HepG2 (cell line): ENCODE measurements around the gene KMT5C. TPM values are rescaled to one million over a fixed set of nuclear protein-coding genes. Genes with fewer than 3 reads are reported as not detected.
A peak's percentile ranks its signal among the peaks of the same experiment; 100 is the strongest.

Source experiments
- ATAC-seq: fragments of 200-7000 bp; cut with Tn5 transposase; 3 replicates; pipeline ENCODE4 v1.9.1; 2020; ENCODE audit warnings: mild to moderate bottlenecking, moderate library complexity
- BruUV-seq: library from RNA; stranded (reverse); fragments of 400-500 nt; replicated peaks from 2 replicates; lab custom pipeline; 2021; lab: Mats Ljungman, UMichigan
- CTCF ChIA-PET: fragments of 300-600 bp; formaldehyde crosslinking; extraction: SDS; loops from one replicate; lab custom pipeline; 2021; ENCODE audit warnings: low total read pairs, inconsistent platforms, low intra/inter-chr PET ratio; lab: Yijun Ruan, JAX
- POLR2A ChIA-PET: fragments of 350-600 bp; sonication (Branson Sonifier 250); formaldehyde crosslinking; loops from one replicate; lab custom pipeline; 2020; ENCODE audit warnings: antibody characterized with exemption, inconsistent platforms; lab: Yijun Ruan, JAX
- DNase-seq: peaks from one replicate; pipeline ENCODE4 v3.0.0-alpha.2; 2015; ENCODE audit warnings: low spot score
- FAIRE-seq: peaks from 3 replicates; lab custom pipeline; 2011; peaks lifted over from hg19 to GRCh38; lab: Jason Lieb, UNC
- H2AFZ ChIP-seq: one replicate; pipeline ENCODE4 v1.6.1; 2011; ENCODE audit warnings: low read length, inconsistent platforms
- H3K27ac ChIP-seq: fragments of 300-600 bp; 3 replicates; pipeline ENCODE4 v1.8.0; 2011; ENCODE audit warnings: mixed run types, mild to moderate bottlenecking, mixed read lengths, low read length, inconsistent platforms; ENCODE audit not compliant: insufficient read depth; ENCODE audit errors: extremely low read length
- H3K27me3 ChIP-seq, 2 experiments: fragments of 200-600 bp in 1 of 2; 2 replicates in 1 of 2; 3 replicates in 1 of 2; pipeline versions ENCODE4 v1.6.0 to v1.8.0; 2011; ENCODE audit warnings: low read length in 2 of 2, mild to moderate bottlenecking in 2 of 2, moderate library complexity in 2 of 2, inconsistent platforms in 1 of 2; ENCODE audit not compliant: insufficient read depth in 2 of 2, control insufficient read depth in 1 of 2
- H3K36me3 ChIP-seq, 2 experiments: fragments of 200-600 bp in 1 of 2; replicated peaks in 1 of 2; 2 replicates in 1 of 2; 3 replicates in 1 of 2; pipeline versions ENCODE4 v1.5.1 to v1.8.0; 2011; ENCODE audit warnings: low read length in 2 of 2, inconsistent platforms in 1 of 2; ENCODE audit not compliant: insufficient read depth in 2 of 2, control insufficient read depth in 1 of 2
- H3K4me1 ChIP-seq: 2 replicates; pipeline ENCODE4 v1.5.1; 2012; ENCODE audit warnings: low read length, inconsistent platforms; ENCODE audit not compliant: insufficient read depth
- H3K4me2 ChIP-seq: 2 replicates; pipeline ENCODE4 v1.6.0; 2011; ENCODE audit warnings: low read depth, low read length, inconsistent platforms
- H3K4me3 ChIP-seq, 3 experiments: fragments of 200-600 bp in 1 of 3; sonication (generic), shearing (Covaris generic) in 1 of 3; replicated peaks in 1 of 3; 2 replicates each; pipeline ENCODE4 v1.5.1; 2011 to 2016; ENCODE audit warnings: low read length in 3 of 3, inconsistent platforms in 2 of 3, low read depth in 2 of 3, mild to moderate bottlenecking in 2 of 3, control low read depth in 1 of 3, mixed read lengths in 1 of 3; ENCODE audit not compliant: insufficient read depth in 1 of 3
- H3K79me2 ChIP-seq: one replicate; pipeline ENCODE4 v1.6.1; 2011; ENCODE audit warnings: low read length, inconsistent platforms; ENCODE audit not compliant: insufficient read depth
- H3K9ac ChIP-seq: 2 replicates; pipeline ENCODE4 v1.6.0; 2011; ENCODE audit warnings: mild to moderate bottlenecking, low read depth, low read length, inconsistent platforms; ENCODE audit not compliant: insufficient read depth
- H3K9me3 ChIP-seq: 2 replicates; pipeline ENCODE4 v1.5.1; 2012; ENCODE audit warnings: mild to moderate bottlenecking, low read length
- H4K20me1 ChIP-seq: 2 replicates; pipeline ENCODE4 v1.6.0; 2011; ENCODE audit warnings: inconsistent platforms, mild to moderate bottlenecking, low read length, moderate library complexity; ENCODE audit not compliant: insufficient read depth
- HNRNPUL1 ChIP-seq: fragments of 200-400 bp; formaldehyde crosslinking; IDR thresholded peaks from 2 replicates; pipeline ENCODE4 v1.6.1; 2017; ENCODE audit warnings: low read depth, mild to moderate bottlenecking, low read length, moderate library complexity
- MBD4 ChIP-seq: IDR thresholded peaks from 2 replicates; pipeline ENCODE4 v1.6.1; 2012; ENCODE audit warnings: low read length, inconsistent platforms, borderline replicate concordance
- NFE2L2 ChIP-seq: fragments of 150-350 bp; IDR thresholded peaks from 2 replicates; pipeline ENCODE4 v1.6.1; 2014; ENCODE audit warnings: low read length
- NR2F1 ChIP-seq, 2 experiments: fragments of 450-650 bp in 1 of 2; formaldehyde crosslinking in 1 of 2; IDR thresholded peaks; 2 replicates each; pipeline versions ENCODE4 v1.5.0 to v1.6.1; 2016 to 2020; ENCODE audit warnings: mild to moderate bottlenecking in 1 of 2, missing compliant biosample characterization in 1 of 2, missing genetic modification reagents in 1 of 2, moderate library complexity in 1 of 2
- RARA ChIP-seq: IDR thresholded peaks from 2 replicates; pipeline ENCODE4 v1.6.1; 2016; ENCODE audit warnings: missing genetic modification reagents, missing compliant biosample characterization
- RFX1 ChIP-seq: fragments of 450-650 bp; IDR thresholded peaks from 2 replicates; pipeline ENCODE4 v1.6.1; 2017
- SOX6 ChIP-seq, 2 experiments: fragments of 450-650 bp in 1 of 2; sonication (generic) in 1 of 2; formaldehyde crosslinking in 1 of 2; IDR thresholded peaks; 2 replicates each; pipeline versions ENCODE4 v1.4.0 to v1.6.1; 2017 to 2020; ENCODE audit warnings: antibody characterized with exemption in 1 of 2, mild to moderate bottlenecking in 1 of 2, missing genetic modification reagents in 1 of 2
- SP5 ChIP-seq: IDR thresholded peaks from 2 replicates; pipeline ENCODE4 v1.6.1; 2016; ENCODE audit warnings: low read depth, borderline replicate concordance
- ZBTB7B ChIP-seq: sonication (generic); formaldehyde crosslinking; IDR thresholded peaks from 2 replicates; pipeline ENCODE4 v1.4.0; 2020; ENCODE audit warnings: missing genetic modification reagents
- ZNF616 ChIP-seq: sonication (generic); formaldehyde crosslinking; IDR thresholded peaks from 2 replicates; pipeline ENCODE4 v1.5.0; 2020; ENCODE audit warnings: low read depth, mild to moderate bottlenecking, missing genetic modification reagents
- WGBS: methylation state at CpG from one replicate; pipeline ENCODE4 v1.1.6; 2017; ENCODE audit warnings: low lambda C conversion rate; 5-methylcytosine and 5-hydroxymethylcytosine counted together
- in situ Hi-C: cut with HindIII; loops from 2 replicates; pipeline ENCODE4 v1.10.0; 2017; ENCODE audit warnings: low pct_unique_long_range_greater_than_20kb; ENCODE audit not compliant: extremely low pct_ligation_motif_present
- intact Hi-C: fragments of 100-400 bp; cut with micrococcal nuclease; formaldehyde crosslinking; loops from one replicate; pipeline ENCODE4 v1.10.0; 2022; ENCODE audit not compliant: unreplicated experiment
- polyA plus RNA-seq, 8 experiments: library from polyadenylated mRNA; depleted of rRNA in 3 of 8; stranded (reverse) in 7 of 8; unstranded in 1 of 8; fragments of >200 nt; fragmentation: Illumina TruSeq in 4 of 8; extraction: Trizol in 4 of 8; gene quantifications; 2 replicates each; pipeline versions ENCODE4 v1.2.1 to v1.2.3, GENCODE V29; 2011 to 2016; ENCODE audit warnings: low read depth in 4 of 8, missing spikeins in 1 of 8, mixed read lengths in 1 of 8; ENCODE audit not compliant: insufficient read depth in 1 of 8
- total RNA-seq, 5 experiments: library from RNA; depleted of rRNA; stranded (reverse); fragments of >200 nt; fragmentation: Illumina TruSeq; extraction: Trizol; gene quantifications; 2 replicates each; pipeline ENCODE4 v1.2.3, GENCODE V29; 2016; ENCODE audit warnings: low read depth in 1 of 5
- TF ChIP-seq, protein P1 (sequence below): sonication (generic); formaldehyde crosslinking; IDR thresholded peaks from 2 replicates; pipeline ENCODE4 v1.8.1; 2023; ENCODE audit warnings: mild to moderate bottlenecking, missing genetic modification reagents
- TF ChIP-seq, protein P2 (sequence below): sonication (generic); formaldehyde crosslinking; IDR thresholded peaks from 2 replicates; pipeline ENCODE4 v1.4.0; 2020; ENCODE audit warnings: missing genetic modification reagents
- TF ChIP-seq, protein P3 (sequence below): sonication (generic); formaldehyde crosslinking; IDR thresholded peaks from 2 replicates; pipeline ENCODE4 v1.4.0; 2020; ENCODE audit warnings: missing genetic modification reagents
- TF ChIP-seq, protein P4 (sequence below): sonication (generic); formaldehyde crosslinking; IDR thresholded peaks from 2 replicates; pipeline ENCODE4 v1.4.0; 2020; ENCODE audit warnings: missing genetic modification reagents
- TF ChIP-seq, protein P5 (sequence below): sonication (generic); formaldehyde crosslinking; IDR thresholded peaks from 2 replicates; pipeline ENCODE4 v1.5.0; 2020; ENCODE audit warnings: missing genetic modification reagents

KMT5C gene
- total and polyA plus RNA-seq, 2 of the 13 experiments (the other 11 are each of a cell fraction or from before 2014, with no cell fraction given): 5.5 to 9.0 TPM

DNA sequence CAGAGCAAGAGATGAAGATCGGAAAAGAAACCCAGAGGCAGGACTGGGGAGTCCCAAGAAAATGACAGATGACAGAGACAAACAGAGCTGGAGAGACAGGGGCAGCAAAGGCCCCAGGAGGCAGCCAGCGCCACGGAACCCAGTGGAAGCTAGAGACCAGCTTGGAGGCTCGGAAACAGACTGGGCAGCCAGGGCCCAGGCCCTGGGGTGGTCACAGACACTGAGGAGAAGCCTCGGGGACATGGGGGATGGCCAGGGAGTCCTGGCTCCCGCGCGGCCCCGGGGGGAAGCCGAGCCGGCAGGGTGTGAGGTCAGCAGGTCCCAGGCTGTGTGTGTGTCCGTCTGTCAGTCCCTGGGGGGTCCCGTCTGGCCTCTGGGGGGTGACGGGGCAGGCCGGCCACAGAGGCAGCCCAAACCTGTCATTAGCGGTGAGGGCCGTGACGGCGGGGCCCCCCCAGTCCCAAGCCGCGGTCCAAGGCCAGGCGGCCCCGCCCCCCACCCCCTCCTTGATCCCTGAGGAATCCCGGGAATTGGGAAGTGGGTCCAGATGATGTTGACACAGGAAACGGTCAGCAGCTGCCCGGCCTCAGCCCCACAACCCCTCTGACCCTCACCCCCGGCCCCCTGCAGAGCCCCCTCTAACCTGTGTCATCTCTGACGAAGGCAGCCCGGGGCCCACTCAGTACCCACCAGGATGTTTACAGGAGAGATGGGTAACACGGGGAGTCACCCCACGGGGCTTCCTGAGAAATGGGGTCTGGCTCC, 34.5 kb downstream of the KMT5C start:
- Histone ChIP-seq H3K4me1 (peaks cover 75% of the 10 kb centered on the region), H3K79me2 (no peaks in the 10 kb centered on the region), H4K20me1 (no peaks in the 10 kb centered on the region), H3K9ac (peak overlapping the region; percentile 51; the same call in 1 of the 2 replicates), H3K27me3 (peaks cover 5 to 30% of the 10 kb centered on the region in 2 experiments; a peak in 4 of 5 replicates), H3K4me3 (peak overlapping the region; percentile 44 to 70 (median 48)), H3K4me2 (peak overlapping the region; percentile 87), H3K27ac (no peak overlapping the region), H3K36me3 (no peaks in the 10 kb centered on the region), H3K9me3 (no peaks in the 10 kb centered on the region), H2AFZ (no peak overlapping the region)
- peak; percentile 20 for ATAC-seq
- ChIA-PET CTCF (no interaction called here), POLR2A (interaction anchor here (0.6 to 0.7 kb wide), 2 partner anchors 35 to 87 kb away, joined by 3 read pairs; partner anchors contain the start of genes ISOC2 and KMT5C)
- no peak for DNase-seq
- no TSS peak for BruUV-seq
- FAIRE-seq: no peak
- WGBS: 1% methylated on average over 4 of the region's 31 CpGs
- in situ Hi-C loops: no loop called here
- intact Hi-C loops: no loop called here
- TF ChIP-seq, protein P1, sequence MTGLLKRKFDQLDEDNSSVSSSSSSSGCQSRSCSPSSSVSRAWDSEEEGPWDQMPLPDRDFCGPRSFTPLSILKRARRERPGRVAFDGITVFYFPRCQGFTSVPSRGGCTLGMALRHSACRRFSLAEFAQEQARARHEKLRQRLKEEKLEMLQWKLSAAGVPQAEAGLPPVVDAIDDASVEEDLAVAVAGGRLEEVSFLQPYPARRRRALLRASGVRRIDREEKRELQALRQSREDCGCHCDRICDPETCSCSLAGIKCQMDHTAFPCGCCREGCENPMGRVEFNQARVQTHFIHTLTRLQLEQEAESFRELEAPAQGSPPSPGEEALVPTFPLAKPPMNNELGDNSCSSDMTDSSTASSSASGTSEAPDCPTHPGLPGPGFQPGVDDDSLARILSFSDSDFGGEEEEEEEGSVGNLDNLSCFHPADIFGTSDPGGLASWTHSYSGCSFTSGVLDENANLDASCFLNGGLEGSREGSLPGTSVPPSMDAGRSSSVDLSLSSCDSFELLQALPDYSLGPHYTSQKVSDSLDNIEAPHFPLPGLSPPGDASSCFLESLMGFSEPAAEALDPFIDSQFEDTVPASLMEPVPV: no peak
- TF ChIP-seq RFX1 (no peak), ZNF616 (no peak), MBD4 (no peak), NR2F1 (CRISPR knock-in tag; IDR thresholded peaks at IDR 0.05) (no peak), ZBTB7B (CRISPR knock-in tag) (no peak), HNRNPUL1 (no peak), RARA (CRISPR knock-in tag) (peak; percentile 6; the same call in 1 of the 2 replicates), SP5 (0 out of 2 replicates have a peak, but pooled peaks have one; percentile 29), NFE2L2 (no peak), SOX6 (IDR thresholded peaks at IDR 0.05) (no peak), SOX6 (CRISPR knock-in tag; IDR thresholded peaks at IDR 0.05) (no peak)
- TF ChIP-seq, protein P2, sequence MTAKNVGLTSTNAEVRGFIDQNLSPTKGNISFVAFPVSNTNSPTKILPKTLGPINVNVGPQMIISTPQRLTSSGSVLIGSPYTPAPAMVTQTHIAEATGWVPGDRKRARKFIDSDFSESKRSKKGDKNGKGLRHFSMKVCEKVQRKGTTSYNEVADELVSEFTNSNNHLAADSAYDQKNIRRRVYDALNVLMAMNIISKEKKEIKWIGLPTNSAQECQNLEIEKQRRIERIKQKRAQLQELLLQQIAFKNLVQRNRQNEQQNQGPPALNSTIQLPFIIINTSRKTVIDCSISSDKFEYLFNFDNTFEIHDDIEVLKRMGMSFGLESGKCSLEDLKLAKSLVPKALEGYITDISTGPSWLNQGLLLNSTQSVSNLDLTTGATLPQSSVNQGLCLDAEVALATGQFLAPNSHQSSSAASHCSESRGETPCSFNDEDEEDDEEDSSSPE (CRISPR knock-in tag): no peak
- TF ChIP-seq, protein P3, sequence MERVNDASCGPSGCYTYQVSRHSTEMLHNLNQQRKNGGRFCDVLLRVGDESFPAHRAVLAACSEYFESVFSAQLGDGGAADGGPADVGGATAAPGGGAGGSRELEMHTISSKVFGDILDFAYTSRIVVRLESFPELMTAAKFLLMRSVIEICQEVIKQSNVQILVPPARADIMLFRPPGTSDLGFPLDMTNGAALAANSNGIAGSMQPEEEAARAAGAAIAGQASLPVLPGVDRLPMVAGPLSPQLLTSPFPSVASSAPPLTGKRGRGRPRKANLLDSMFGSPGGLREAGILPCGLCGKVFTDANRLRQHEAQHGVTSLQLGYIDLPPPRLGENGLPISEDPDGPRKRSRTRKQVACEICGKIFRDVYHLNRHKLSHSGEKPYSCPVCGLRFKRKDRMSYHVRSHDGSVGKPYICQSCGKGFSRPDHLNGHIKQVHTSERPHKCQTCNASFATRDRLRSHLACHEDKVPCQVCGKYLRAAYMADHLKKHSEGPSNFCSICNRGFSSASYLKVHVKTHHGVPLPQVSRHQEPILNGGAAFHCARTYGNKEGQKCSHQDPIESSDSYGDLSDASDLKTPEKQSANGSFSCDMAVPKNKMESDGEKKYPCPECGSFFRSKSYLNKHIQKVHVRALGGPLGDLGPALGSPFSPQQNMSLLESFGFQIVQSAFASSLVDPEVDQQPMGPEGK (CRISPR knock-in tag): peak; percentile 93
- TF ChIP-seq, protein P4, sequence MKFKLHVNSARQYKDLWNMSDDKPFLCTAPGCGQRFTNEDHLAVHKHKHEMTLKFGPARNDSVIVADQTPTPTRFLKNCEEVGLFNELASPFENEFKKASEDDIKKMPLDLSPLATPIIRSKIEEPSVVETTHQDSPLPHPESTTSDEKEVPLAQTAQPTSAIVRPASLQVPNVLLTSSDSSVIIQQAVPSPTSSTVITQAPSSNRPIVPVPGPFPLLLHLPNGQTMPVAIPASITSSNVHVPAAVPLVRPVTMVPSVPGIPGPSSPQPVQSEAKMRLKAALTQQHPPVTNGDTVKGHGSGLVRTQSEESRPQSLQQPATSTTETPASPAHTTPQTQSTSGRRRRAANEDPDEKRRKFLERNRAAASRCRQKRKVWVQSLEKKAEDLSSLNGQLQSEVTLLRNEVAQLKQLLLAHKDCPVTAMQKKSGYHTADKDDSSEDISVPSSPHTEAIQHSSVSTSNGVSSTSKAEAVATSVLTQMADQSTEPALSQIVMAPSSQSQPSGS: no peak
- TF ChIP-seq, protein P5, sequence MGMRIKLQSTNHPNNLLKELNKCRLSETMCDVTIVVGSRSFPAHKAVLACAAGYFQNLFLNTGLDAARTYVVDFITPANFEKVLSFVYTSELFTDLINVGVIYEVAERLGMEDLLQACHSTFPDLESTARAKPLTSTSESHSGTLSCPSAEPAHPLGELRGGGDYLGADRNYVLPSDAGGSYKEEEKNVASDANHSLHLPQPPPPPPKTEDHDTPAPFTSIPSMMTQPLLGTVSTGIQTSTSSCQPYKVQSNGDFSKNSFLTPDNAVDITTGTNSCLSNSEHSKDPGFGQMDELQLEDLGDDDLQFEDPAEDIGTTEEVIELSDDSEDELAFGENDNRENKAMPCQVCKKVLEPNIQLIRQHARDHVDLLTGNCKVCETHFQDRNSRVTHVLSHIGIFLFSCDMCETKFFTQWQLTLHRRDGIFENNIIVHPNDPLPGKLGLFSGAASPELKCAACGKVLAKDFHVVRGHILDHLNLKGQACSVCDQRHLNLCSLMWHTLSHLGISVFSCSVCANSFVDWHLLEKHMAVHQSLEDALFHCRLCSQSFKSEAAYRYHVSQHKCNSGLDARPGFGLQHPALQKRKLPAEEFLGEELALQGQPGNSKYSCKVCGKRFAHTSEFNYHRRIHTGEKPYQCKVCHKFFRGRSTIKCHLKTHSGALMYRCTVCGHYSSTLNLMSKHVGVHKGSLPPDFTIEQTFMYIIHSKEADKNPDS (CRISPR knock-in tag): no peak
